Spleen (tissue), 7 donors: ENCODE results near the gene SERPINA6.

Experiments used
- POLR2A ChIP-seq, 3 donors: fragments of 450-650 bp; IDR thresholded peaks; one replicate each; pipeline ENCODE4 v1.5.1; 2017; ENCODE audit warnings: antibody characterized with exemption in 3 of 3, mild to moderate bottlenecking in 1 of 3
- TF ChIP-seq, protein P1 (sequence below), 11 experiments: fragments of 200-600 bp in 7 of 11; fragments of 450-650 bp in 4 of 11; sonication (generic) in 4 of 11; IDR thresholded peaks in 8 of 11; conservative IDR thresholded peaks in 3 of 11; 1 replicate in 7 of 11; 2 replicates in 4 of 11; pipeline versions ENCODE4 v1.4.0 to v1.8.0; 2016 to 2021; ENCODE audit warnings: antibody characterized with exemption in 11 of 11, inconsistent platforms in 4 of 11, mild to moderate bottlenecking in 1 of 11
- donor health status: DM: no; HTN: no; CAD: no; lungs with moderate emphysema.
- donor health status: DM: no; HTN: no; CAD: no.
- donor health status: DM: no; HTN: no; CAD: no.

DNA sequence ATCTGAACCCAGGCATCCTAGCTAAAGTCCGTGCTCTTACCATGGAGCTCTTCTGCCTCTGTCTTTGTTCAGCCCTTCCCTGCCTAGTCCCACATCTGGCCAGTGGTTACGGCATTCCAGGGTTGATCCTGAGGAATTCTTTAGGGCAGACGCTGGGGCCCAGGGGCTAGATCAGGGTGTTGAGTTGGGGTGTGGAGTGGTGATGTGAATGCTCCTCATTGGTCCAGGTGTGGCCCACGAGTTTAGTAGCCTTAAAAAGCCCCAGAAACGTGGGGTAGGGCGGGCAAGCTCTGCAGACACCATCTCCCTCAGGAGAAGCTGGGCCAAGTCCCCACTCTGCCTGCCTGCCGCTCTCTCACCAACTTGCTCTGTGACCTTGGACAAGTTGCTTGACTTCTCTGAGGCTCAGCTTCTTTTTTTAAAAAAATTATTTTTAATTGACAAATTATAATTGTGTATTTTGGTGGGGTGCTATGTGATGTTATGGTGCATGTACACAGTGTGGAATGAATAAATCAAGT is 9.0 kb upstream of the SERPINA6 start:
- TF ChIP-seq, protein P1, sequence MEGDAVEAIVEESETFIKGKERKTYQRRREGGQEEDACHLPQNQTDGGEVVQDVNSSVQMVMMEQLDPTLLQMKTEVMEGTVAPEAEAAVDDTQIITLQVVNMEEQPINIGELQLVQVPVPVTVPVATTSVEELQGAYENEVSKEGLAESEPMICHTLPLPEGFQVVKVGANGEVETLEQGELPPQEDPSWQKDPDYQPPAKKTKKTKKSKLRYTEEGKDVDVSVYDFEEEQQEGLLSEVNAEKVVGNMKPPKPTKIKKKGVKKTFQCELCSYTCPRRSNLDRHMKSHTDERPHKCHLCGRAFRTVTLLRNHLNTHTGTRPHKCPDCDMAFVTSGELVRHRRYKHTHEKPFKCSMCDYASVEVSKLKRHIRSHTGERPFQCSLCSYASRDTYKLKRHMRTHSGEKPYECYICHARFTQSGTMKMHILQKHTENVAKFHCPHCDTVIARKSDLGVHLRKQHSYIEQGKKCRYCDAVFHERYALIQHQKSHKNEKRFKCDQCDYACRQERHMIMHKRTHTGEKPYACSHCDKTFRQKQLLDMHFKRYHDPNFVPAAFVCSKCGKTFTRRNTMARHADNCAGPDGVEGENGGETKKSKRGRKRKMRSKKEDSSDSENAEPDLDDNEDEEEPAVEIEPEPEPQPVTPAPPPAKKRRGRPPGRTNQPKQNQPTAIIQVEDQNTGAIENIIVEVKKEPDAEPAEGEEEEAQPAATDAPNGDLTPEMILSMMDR (IDR thresholded peaks at IDR 0.05 in 8 of 11, conservative IDR thresholded peaks at IDR 0.05 in 3 of 11) = no peak
- no peak for TF ChIP-seq POLR2A (IDR thresholded peaks at IDR 0.05)
